Kidney tubule cell (primary cell): Measurements from ENCODE around the gene ZNF516.

Experiments
- DNase-seq: peaks from one replicate; pipeline ENCODE4 v3.0.0-alpha.2; 2018; ENCODE audit warnings: low spot score

The ZNF516 gene

DNA sequence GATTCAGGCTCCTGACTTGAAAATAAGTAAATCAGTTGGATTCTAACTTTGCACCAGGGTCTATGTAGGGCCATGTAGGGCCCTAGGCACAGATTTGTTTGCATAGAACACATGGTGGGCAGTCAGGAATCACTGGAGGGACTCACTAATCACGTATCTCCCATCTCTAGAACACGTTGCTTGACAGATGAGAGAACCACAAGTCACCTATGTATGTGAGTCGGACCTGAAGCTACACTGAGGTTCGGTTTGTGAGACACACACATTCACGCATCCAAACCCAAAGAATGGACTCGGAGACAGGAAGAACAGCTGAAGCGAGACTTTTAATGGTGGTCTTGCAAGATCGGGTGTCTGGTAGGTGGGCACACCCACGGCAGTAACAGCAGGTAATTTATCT is 157.0 kb downstream of the ZNF516 start:
- no peak for DNase-seq

DNA sequence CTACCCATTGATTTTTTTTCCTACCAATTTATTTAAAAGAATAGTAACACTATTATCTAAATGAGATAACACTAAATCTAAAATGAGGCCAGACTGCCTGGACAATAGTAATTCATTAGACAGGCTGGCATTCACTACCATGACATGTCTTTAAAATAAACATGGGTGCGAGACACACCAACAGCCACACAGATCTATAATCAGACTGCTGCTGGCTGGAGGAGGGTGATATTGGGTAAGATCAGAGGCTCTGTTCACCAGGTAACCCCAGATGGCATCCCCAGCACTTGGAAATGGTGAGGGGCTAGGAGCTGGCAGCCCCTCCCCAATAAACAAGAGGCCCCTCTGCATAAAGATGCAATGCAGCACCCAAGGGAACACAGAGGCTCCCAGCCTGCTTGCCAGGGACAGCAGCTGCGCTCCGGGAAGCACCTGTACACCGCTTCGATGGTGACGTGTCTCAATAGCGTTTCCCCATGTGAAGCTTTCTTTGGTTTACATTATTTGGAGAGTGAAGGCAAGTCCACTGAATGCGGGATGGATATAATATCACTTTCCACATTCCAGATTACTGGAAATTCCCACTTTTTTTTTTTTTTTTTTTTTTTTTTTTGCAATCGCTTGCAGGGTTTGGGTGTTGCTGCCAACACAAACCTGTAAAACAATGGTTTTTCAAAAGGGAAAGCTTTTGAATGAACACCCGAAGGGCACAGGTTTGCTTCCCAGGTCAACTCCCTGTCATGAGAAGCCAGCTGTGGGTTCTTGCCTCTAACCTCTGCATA is 159.0 kb downstream of the ZNF516 start:
- no peak for DNase-seq

GRCh38 chr18:76328140-76328539 is 166.9 kb downstream of the ZNF516 start:
- no peak for DNase-seq

- peak; percentile 1 for DNase-seq
Measured at GRCh38 chr18:76323891-76324290, 171.2 kb downstream of the ZNF516 start.

GRCh38 chr18:76322686-76323085 is 172.4 kb downstream of the ZNF516 start:
- peak; percentile 2 for DNase-seq

DNA sequence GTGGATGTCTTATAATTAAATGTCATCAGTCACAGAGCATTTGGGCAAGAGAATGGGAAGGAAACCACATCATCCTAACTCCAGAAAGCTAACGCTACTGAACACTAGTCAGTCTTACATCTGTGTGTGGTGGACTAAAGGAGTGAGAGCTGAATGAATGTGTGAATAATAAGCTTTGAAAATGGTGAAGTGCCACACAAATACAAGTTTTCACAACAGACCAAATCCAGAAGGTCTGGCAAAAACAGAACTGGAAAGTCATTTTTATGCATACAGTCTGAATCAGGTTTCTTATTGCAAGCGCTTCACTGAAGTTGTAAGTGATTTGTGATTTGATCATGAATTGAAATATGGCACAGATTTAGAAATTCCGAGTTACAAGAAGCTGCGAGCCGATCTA is 175.7 kb downstream of the ZNF516 start:
- no peak for DNase-seq

- DNase-seq, result no peak
Measured at GRCh38 chr18:76318607-76319006, 176.4 kb downstream of the ZNF516 start.

DNA sequence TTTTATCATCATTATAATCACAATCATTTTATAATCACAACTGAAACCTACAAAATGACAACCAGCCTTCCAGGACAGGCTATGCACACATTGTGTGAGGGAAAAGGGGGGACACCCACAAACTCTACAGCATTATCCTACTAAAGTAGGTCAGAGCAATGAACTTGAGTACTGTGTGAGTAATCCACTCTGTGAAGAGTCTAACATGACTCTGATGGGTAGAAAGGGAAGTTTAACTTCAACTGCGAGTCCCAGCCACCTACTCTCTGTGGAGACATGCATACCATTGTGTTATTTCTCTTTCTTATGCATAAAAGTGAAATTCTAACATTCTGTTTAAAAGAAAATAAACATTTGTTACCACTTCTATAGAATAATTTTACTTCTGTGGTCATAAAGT is 177.9 kb downstream of the ZNF516 start:
- DNase-seq, result no peak

- no peak for DNase-seq
Measured at GRCh38 chr18:76315722-76316230, 179.3 kb downstream of the ZNF516 start.

DNA sequence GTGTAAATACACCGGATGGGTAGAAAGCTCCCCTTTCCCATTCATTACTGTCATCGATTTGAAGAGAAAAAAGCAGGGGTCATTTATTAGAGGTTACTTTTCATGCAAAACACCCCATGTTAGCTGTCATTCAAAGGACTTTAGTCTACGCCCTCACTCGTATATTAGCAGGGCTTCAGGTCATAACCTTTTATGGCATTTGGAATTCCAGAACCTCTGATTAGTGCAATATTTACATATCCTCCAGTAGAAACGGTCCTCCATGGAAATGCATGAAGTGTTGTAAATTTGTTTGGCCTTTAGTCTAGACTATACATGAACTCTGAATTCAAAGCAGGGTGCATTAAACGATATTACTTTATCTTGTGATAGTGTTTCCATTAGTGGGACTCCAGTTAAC is 180.5 kb downstream of the ZNF516 start:
- no peak for DNase-seq

- no peak for DNase-seq
Measured at GRCh38 chr18:76314015-76314414, 181.0 kb downstream of the ZNF516 start.
